Vagina (tissue), 2 donors: ENCODE data around the gene ACTL8.

ENCODE experiments used
- CTCF ChIP-seq, 3 experiments: fragments of 450-650 bp in 2 of 3; fragments of 200-600 bp in 1 of 3; sonication (generic) in 1 of 3; IDR thresholded peaks; one replicate each; pipeline ENCODE4 v1.5.1; 2017 to 2019; ENCODE audit warnings: antibody characterized with exemption in 3 of 3, mild to moderate bottlenecking in 2 of 3, moderate library complexity in 2 of 3
- POLR2A ChIP-seq, 2 donors: fragments of 450-650 bp; IDR thresholded peaks; one replicate each; pipeline ENCODE4 v1.6.1; 2017; ENCODE audit warnings: antibody characterized with exemption in 2 of 2, mild to moderate bottlenecking in 2 of 2, moderate library complexity in 2 of 2

- TF ChIP-seq CTCF (IDR thresholded peaks at IDR 0.05) (no peak), POLR2A (IDR thresholded peaks at IDR 0.05) (no peak)
Measured at GRCh38 chr1:17733661-17734060, 21.5 kb upstream of the ACTL8 start.
